H9 (cell line): Measurements from ENCODE around the gene SALL3. TPM values are rescaled to one million over a fixed set of nuclear protein-coding genes. Genes with fewer than 3 reads are reported as not detected.

ENCODE experiments used
- DNase-seq: peaks from one replicate; pipeline ENCODE4 v3.0.0-alpha.2; 2017
- H2AFZ ChIP-seq: one replicate; pipeline ENCODE4 v1.6.1; 2013; ENCODE audit warnings: mild to moderate bottlenecking, low read length, control low read depth, moderate library complexity
- H2AK5ac ChIP-seq: 2 replicates; pipeline ENCODE4 v1.6.1; 2013; ENCODE audit warnings: low read length, control low read depth, mixed read lengths; ENCODE audit not compliant: insufficient read length
- H2BK120ac ChIP-seq: one replicate; pipeline ENCODE4 v1.6.1; 2013; ENCODE audit warnings: low read depth, mild to moderate bottlenecking, low read length, control low read depth, inconsistent platforms; ENCODE audit not compliant: poor library complexity, severe bottlenecking
- H2BK12ac ChIP-seq: 2 replicates; pipeline ENCODE4 v1.6.1; 2013; ENCODE audit warnings: low read length, control low read depth, mixed read lengths, low read depth; ENCODE audit not compliant: insufficient read length
- H2BK15ac ChIP-seq: 2 replicates; pipeline ENCODE4 v1.6.1; 2013; ENCODE audit warnings: low read depth, low read length, control low read depth
- H2BK20ac ChIP-seq: one replicate; pipeline ENCODE4 v1.6.1; 2013; ENCODE audit warnings: low read depth, mild to moderate bottlenecking, low read length, control low read depth, inconsistent platforms; ENCODE audit not compliant: poor library complexity, severe bottlenecking
- H2BK5ac ChIP-seq: 2 replicates; pipeline ENCODE4 v1.6.1; 2013; ENCODE audit warnings: low read length, control low read depth, mixed read lengths; ENCODE audit not compliant: insufficient read length
- H3K14ac ChIP-seq: 2 replicates; pipeline ENCODE4 v1.6.1; 2013; ENCODE audit warnings: low read length, control low read depth; ENCODE audit not compliant: insufficient read depth
- H3K18ac ChIP-seq: 2 replicates; pipeline ENCODE4 v1.6.1; 2013; ENCODE audit warnings: low read depth, mild to moderate bottlenecking, mixed read lengths, low read length, control low read depth; ENCODE audit not compliant: insufficient read length
- H3K23ac ChIP-seq: 2 replicates; pipeline ENCODE4 v1.6.1; 2013; ENCODE audit warnings: low read length, control low read depth, mixed read lengths, low read depth; ENCODE audit not compliant: insufficient read length
- H3K23me2 ChIP-seq: 2 replicates; pipeline ENCODE4 v1.6.1; 2013; ENCODE audit warnings: low read depth, mild to moderate bottlenecking, mixed read lengths, low read length, control low read depth; ENCODE audit not compliant: insufficient read length, poor library complexity, severe bottlenecking
- H3K27ac ChIP-seq: 2 replicates; pipeline ENCODE4 v1.5.1; 2013; ENCODE audit warnings: low read length, control low read depth, mixed read lengths, low read depth; ENCODE audit not compliant: insufficient read length
- H3K27me3 ChIP-seq: 2 replicates; pipeline ENCODE4 v1.6.1; 2013; ENCODE audit warnings: low read length, control low read depth, inconsistent platforms; ENCODE audit not compliant: insufficient read depth
- H3K4ac ChIP-seq: 2 replicates; pipeline ENCODE4 v1.6.1; 2013; ENCODE audit warnings: low read depth, mild to moderate bottlenecking, control low read depth, inconsistent platforms, low read length, moderate library complexity
- H3K4me1 ChIP-seq: 2 replicates; pipeline ENCODE4 v1.6.1; 2013; ENCODE audit warnings: low read length, control low read depth, inconsistent platforms; ENCODE audit not compliant: insufficient read depth
- H3K4me2 ChIP-seq: 2 replicates; pipeline ENCODE4 v1.6.1; 2013; ENCODE audit warnings: low read length, control low read depth, mixed read lengths; ENCODE audit not compliant: insufficient read length, insufficient read depth
- H3K56ac ChIP-seq: 2 replicates; pipeline ENCODE4 v1.6.1; 2013; ENCODE audit warnings: low read depth, mild to moderate bottlenecking, mixed read lengths, low read length, control low read depth; ENCODE audit not compliant: insufficient read length
- H3K79me1 ChIP-seq: 2 replicates; pipeline ENCODE4 v1.6.1; 2013; ENCODE audit warnings: low read depth, mild to moderate bottlenecking, moderate library complexity, low read length, control low read depth, inconsistent platforms; ENCODE audit not compliant: insufficient read depth, poor library complexity, severe bottlenecking
- H3K79me2 ChIP-seq: 2 replicates; pipeline ENCODE4 v1.6.1; 2013; ENCODE audit warnings: low read length, control low read depth, inconsistent platforms; ENCODE audit not compliant: insufficient read depth
- H3K9ac ChIP-seq: 2 replicates; pipeline ENCODE4 v1.6.1; 2013; ENCODE audit warnings: low read length, control low read depth, mixed read lengths; ENCODE audit not compliant: insufficient read length; ENCODE audit errors: extremely low read depth
- H3K9me3 ChIP-seq: one replicate; pipeline ENCODE4 v1.6.1; 2013; ENCODE audit warnings: low read depth, low read length, inconsistent platforms; ENCODE audit not compliant: control insufficient read depth
- H3T11ph ChIP-seq: one replicate; pipeline ENCODE4 v1.6.1; 2013; ENCODE audit warnings: mild to moderate bottlenecking, low read length, control low read depth, inconsistent platforms
- H4K20me1 ChIP-seq: one replicate; pipeline ENCODE4 v1.6.1; 2013; ENCODE audit not compliant: control insufficient read depth, insufficient read length, insufficient read depth
- H4K5ac ChIP-seq: 2 replicates; pipeline ENCODE4 v1.6.1; 2013; ENCODE audit warnings: low read depth, mild to moderate bottlenecking, mixed read lengths, low read length, control low read depth; ENCODE audit not compliant: insufficient read length
- H4K8ac ChIP-seq: replicated peaks from 2 replicates; pipeline ENCODE4 v1.6.1; 2013; ENCODE audit warnings: low read length, control low read depth, mixed read lengths, low read depth; ENCODE audit not compliant: insufficient read length
- H4K91ac ChIP-seq: 2 replicates; pipeline ENCODE4 v1.6.1; 2013; ENCODE audit warnings: low read depth, mild to moderate bottlenecking, moderate library complexity, mixed read lengths, low read length, control low read depth; ENCODE audit not compliant: insufficient read length
- H3K27ac Mint-ChIP-seq, 3 experiments: 2 replicates in 2 of 3; 3 replicates in 1 of 3; pipeline ENCODE4 v1.8.0; 2020 to 2021; ENCODE audit warnings: mixed read lengths in 3 of 3, mild to moderate bottlenecking in 1 of 3, moderate library complexity in 1 of 3
- H3K27me3 Mint-ChIP-seq: 2 replicates; pipeline ENCODE4 v1.8.0; 2021; ENCODE audit warnings: low read depth, mild to moderate bottlenecking, moderate library complexity, mixed read lengths
- H3K36me3 Mint-ChIP-seq, 3 experiments: 2 replicates in 2 of 3; 3 replicates in 1 of 3; pipeline ENCODE4 v1.8.0; 2020 to 2021; ENCODE audit warnings: low read depth in 3 of 3, mixed read lengths in 3 of 3; ENCODE audit not compliant: insufficient read depth in 1 of 3
- H3K4me1 Mint-ChIP-seq, 2 experiments: 2 replicates each; pipeline ENCODE4 v1.8.0; 2020; ENCODE audit warnings: mixed read lengths in 2 of 2
- H3K4me3 Mint-ChIP-seq, 2 experiments: 2 replicates in 1 of 2; 3 replicates in 1 of 2; pipeline ENCODE4 v1.8.0; 2020 to 2021; ENCODE audit warnings: mild to moderate bottlenecking in 2 of 2, mixed read lengths in 2 of 2, moderate library complexity in 1 of 2
- H3K9me3 Mint-ChIP-seq, 2 experiments: 2 replicates in 1 of 2; 3 replicates in 1 of 2; pipeline ENCODE4 v1.8.0; 2020; ENCODE audit warnings: mild to moderate bottlenecking in 2 of 2, mixed read lengths in 2 of 2, moderate library complexity in 1 of 2
- WGBS: extraction: QIAGEN DNeasy Blood & Tissue Kit; methylation state at CpG from one replicate; pipeline ENCODE4 v1.1.7; 2013; ENCODE audit warnings: missing lambda C conversion rate, low lambda C conversion rate, mixed read lengths; ENCODE audit not compliant: insufficient read length; ENCODE audit errors: extremely low coverage; 5-methylcytosine and 5-hydroxymethylcytosine counted together
- total RNA-seq: library from RNA; stranded (reverse); gene quantifications from 2 replicates; pipeline ENCODE4 v1.2.1, GENCODE V29; 2021
- TF ChIP-seq, protein P1 (sequence below): fragments of 200-600 bp; sonication (generic); conservative IDR thresholded peaks from 3 replicates; pipeline ENCODE4 v1.8.0; 2021; ENCODE audit warnings: antibody characterized with exemption, mild to moderate bottlenecking

The SALL3 gene
- total RNA-seq, 1 experiment from 2014 or later: 52.4 TPM

DNA sequence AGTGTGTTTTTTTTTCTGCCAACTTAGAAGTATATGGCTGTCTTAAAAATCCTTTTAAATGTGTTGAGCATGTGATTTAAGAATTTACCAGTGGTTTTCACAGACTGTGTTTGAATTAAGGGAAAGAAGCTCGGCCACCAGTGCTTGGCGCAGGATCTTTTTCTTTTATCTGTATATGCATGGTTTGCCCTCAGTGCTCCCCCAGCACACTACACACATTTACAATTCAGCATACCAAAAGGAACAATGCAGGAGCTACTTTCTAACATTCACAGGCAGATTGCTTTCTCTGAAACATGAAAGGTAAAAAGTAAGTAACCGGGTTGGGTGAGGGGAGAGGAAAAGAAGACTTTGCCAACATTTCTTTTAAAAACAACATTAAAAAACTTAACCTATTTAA is 3.9 kb downstream of the SALL3 start:
- H3K27me3 ChIP-seq: no peaks in the 10 kb centered on the region; the same call in 1 of the 2 replicates
- DNase-seq: peak; percentile 52

More for the DNA sequence above, 3.9 kb downstream of the SALL3 start:
- no peaks in the 10 kb centered on the region for H3K9me3 ChIP-seq
- H2BK15ac ChIP-seq: no peak overlapping the region
- H3K56ac ChIP-seq: no peak overlapping the region
- H3K27ac ChIP-seq: peak overlapping the region; percentile 20
- peaks cover 27% of the 10 kb centered on the region for H3K23me2 ChIP-seq
- no peak overlapping the region for H4K5ac ChIP-seq
- no peak overlapping the region for H2AK5ac ChIP-seq
- no peak overlapping the region for H3T11ph ChIP-seq
- H3K79me2 ChIP-seq: peaks cover 12% of the 10 kb centered on the region; the same call in 1 of the 2 replicates
- no peak overlapping the region for H2BK20ac ChIP-seq
- H3K23ac ChIP-seq: no peak overlapping the region
- TF ChIP-seq, protein P1, sequence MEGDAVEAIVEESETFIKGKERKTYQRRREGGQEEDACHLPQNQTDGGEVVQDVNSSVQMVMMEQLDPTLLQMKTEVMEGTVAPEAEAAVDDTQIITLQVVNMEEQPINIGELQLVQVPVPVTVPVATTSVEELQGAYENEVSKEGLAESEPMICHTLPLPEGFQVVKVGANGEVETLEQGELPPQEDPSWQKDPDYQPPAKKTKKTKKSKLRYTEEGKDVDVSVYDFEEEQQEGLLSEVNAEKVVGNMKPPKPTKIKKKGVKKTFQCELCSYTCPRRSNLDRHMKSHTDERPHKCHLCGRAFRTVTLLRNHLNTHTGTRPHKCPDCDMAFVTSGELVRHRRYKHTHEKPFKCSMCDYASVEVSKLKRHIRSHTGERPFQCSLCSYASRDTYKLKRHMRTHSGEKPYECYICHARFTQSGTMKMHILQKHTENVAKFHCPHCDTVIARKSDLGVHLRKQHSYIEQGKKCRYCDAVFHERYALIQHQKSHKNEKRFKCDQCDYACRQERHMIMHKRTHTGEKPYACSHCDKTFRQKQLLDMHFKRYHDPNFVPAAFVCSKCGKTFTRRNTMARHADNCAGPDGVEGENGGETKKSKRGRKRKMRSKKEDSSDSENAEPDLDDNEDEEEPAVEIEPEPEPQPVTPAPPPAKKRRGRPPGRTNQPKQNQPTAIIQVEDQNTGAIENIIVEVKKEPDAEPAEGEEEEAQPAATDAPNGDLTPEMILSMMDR: no peak
- Mint-ChIP-seq H3K4me3 (peak overlapping the region; percentile 49 to 73), H3K4me1 (peaks cover 61 to 67% of the 10 kb centered on the region in 2 experiments), H3K36me3 (peaks cover 0 to 3% (median 0%) of the 10 kb centered on the region in 3 experiments; a peak in 2 of 7 replicates), H3K27me3 (peaks cover 21% of the 10 kb centered on the region), H3K9me3 (no peaks in the 10 kb centered on the region), H3K27ac (peak overlapping the region in 2 of 3 experiments; percentile 87 to 96; a peak in 6 of 7 replicates)
- WGBS: no CpG with 5 or more reads among the region's 3 CpGs
- H3K4me1 ChIP-seq: peaks cover 12% of the 10 kb centered on the region
- no peak overlapping the region for H4K91ac ChIP-seq
- H3K4me2 ChIP-seq: peak overlapping the region; percentile 61
- no peak overlapping the region for H3K14ac ChIP-seq
- no peak overlapping the region for H3K4ac ChIP-seq
- H2AFZ ChIP-seq: no peak overlapping the region
- H4K20me1 ChIP-seq: no peaks in the 10 kb centered on the region
- no peak overlapping the region for H2BK5ac ChIP-seq
- no peak overlapping the region for H4K8ac ChIP-seq
- no peak overlapping the region for H2BK12ac ChIP-seq
- H3K18ac ChIP-seq: no peak overlapping the region
- H2BK120ac ChIP-seq: no peak overlapping the region
- no peak overlapping the region for H3K9ac ChIP-seq
- no peaks in the 10 kb centered on the region for H3K79me1 ChIP-seq
